ENCODE results near the gene LOXHD1.

LOXHD1 gene

GRCh38 chr18:46675112-46675511 is 18.1 kb upstream of the LOXHD1 start:
- no peak for DNase-seq

DNA sequence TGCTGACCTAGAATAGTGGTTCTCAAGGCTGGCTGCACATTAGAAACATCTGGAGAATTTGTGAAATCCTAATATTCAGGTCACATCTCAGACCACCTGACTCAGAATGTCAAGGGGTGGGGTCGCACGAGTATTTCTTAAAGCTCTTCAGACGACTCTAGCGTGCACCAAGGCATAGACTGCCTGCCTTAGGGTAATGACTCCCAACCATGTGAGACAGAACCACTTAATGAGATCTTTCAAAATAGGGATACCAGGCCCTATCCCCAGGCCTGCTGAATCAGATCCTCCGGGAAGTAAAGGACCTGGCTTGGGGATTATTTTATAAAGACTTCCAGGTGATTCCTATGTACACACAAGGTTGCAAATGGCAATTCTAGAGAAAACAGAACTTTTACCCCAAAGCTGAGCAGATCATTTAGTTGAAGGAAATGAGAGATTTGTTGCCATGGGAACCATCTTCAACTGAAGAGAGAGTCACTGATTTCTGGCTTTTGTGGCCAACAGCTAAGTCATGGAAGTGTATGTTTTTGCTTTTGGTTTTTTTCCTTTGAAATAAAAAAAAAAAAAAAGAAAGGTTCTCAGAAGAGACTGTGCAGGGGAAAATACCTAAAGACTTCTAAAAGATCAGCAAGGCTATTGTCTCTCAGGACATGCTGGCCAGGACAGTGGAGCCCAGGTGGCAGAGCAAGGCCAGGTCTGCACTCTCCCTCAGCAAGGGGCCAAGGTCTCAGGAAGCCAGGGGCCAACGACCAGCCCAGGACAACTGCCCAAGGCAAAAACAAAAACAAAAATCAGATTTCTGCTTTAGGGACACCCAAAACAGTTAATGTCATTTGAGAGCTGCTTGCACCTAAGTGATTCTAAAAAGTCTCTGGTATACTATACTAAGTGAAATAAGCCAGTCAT is 15.3 kb upstream of the LOXHD1 start:
- DNase-seq = peak in 1 of 2 donors; percentile 56

DNA sequence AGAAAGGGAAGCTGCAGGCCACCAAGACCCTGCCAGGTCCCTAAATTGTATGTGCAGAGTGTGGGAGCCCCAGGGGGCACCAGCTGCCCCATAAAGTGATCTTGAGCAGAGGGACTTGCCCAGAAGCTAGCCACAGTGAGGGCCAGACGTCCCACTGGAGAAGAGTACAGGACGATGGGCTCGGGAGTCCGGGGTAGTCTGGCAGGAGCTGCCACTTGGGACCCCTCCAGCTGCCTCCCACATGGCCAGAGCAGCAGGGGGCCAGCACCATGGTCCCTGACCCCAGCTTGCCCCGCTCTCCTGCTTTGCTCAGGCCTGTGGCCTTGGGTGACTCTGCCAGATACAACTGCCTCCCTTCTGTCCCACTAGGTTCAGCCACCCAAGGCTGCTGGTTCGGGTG is 11.7 kb upstream of the LOXHD1 start:
- no peak for DNase-seq

GRCh38 chr18:46668135-46668534 is 11.1 kb upstream of the LOXHD1 start:
- no peak for DNase-seq

- no peak for DNase-seq
Observed at GRCh38 chr18:46663539-46663938, 6.5 kb upstream of the LOXHD1 start.

GRCh38 chr18:46660957-46661749 is 4.1 kb upstream of the LOXHD1 start:
- no peak for DNase-seq

- DNase-seq = no peak
Observed at GRCh38 chr18:46659484-46659883, 2.5 kb upstream of the LOXHD1 start.

GRCh38 chr18:46656326-46657114 is 500 bp downstream of the LOXHD1 start:
- DNase-seq = no peak

GRCh38 chr18:46652372-46652771 is 4.6 kb downstream of the LOXHD1 start:
- no peak for DNase-seq

DNA sequence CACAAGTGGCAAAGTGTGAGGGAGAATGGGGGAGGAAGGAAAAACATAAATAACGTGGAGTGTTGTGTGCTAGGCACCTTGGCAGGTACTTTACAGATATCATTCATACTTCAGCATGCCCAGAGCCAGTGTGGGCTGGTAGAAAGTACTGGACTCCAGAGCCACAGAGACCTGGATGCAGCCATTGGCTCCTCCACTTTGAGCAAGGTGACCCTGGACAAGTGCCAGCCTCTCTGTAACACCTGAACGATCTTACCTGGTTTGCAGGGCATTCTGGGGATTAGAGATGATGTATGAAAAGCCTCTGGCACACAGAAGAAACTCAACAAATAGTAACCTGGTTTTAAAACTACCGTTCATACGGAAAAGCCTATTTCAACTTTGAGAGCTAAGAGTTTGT is 6.3 kb downstream of the LOXHD1 start:
- no peak for DNase-seq

GRCh38 chr18:46649071-46649862 is 7.8 kb downstream of the LOXHD1 start:
- DNase-seq = no peak

- DNase-seq = no peak
Observed at GRCh38 chr18:46646468-46646867, 10.6 kb downstream of the LOXHD1 start.

DNA sequence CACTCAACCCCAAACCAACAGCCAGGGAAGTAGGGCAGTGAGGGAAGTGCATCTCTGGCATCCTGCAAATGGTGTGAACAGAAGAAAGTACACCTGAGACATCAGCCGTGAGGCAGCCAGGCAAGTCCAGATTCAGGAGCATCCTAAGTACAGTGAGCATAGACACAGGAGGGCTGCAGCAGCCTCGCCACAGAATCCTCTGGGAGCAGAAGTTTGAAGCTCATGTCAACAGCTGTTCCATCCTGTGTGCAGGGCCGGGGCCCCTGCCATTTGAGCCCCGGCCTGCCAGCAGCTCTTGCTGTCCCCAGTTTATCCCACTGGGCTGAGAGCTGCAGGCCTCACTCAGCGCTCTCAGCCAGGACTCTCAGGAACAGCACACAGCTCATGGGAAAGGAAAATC is 14.5 kb downstream of the LOXHD1 start:
- no peak for DNase-seq

DNA sequence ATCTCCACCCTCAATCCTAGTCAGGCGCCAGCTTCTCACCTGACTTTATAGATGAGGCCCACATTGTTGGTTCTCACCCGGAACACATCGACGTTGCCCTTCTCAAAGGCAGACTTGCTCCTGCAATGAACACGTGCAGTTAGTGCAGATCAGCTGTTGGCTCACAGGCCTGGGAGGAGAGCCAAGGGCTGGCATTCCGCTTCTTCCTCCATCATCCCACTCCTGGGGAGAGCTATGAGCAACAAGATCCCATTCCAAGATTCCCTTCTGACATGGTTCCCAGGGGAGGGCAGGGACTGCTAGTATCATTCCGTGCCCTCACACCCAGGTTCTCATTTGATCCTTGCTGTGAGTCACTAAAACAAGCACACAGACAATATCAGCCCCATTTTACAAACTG is 15.1 kb downstream of the LOXHD1 start:
- DNase-seq = no peak

DNA sequence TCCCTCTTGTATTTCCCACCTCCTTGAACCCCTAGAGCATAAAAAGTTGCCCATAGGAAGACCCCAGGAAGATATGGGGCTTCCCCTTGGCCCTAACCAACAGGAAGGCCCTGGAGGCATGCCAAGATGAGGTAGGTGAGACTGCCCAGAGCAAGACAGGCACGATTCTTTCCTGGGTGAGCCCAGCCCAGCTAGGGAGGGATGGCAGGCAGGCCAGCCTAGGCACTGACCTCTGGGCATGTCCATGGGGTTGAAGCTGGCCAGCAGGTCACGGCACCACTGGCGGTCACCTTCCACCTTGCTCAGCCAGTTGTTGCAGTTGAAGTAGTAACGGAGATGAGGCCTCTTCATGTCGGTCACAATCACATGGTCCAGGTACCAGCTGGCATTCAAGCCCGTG is 17.6 kb downstream of the LOXHD1 start:
- DNase-seq = no peak

GRCh38 chr18:46636040-46636630 is 20.9 kb downstream of the LOXHD1 start:
- DNase-seq = no peak

GRCh38 chr18:46632401-46633071 is 24.5 kb downstream of the LOXHD1 start:
- no peak for DNase-seq

DNA sequence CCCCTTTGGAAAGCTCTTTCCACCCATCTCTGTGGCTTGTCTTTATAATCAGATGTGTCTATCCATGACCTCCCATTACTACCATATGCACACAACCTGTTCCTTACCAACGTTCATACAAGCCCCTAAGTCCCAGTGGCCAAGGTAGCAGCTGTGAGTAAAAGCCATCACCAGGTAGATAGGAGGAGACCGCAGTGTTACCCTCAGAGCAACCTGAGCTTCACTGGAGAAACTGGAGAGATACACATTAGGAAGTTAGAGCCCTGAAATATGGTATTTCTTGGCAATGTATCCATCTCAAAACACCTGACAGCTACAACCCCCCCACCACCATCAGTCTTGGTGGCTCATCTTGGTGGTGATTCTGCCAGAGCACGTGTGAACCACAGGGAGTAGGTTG is 26.0 kb downstream of the LOXHD1 start:
- no peak for DNase-seq

- DNase-seq = no peak
Observed at GRCh38 chr18:46630160-46630559, 26.9 kb downstream of the LOXHD1 start.

DNA sequence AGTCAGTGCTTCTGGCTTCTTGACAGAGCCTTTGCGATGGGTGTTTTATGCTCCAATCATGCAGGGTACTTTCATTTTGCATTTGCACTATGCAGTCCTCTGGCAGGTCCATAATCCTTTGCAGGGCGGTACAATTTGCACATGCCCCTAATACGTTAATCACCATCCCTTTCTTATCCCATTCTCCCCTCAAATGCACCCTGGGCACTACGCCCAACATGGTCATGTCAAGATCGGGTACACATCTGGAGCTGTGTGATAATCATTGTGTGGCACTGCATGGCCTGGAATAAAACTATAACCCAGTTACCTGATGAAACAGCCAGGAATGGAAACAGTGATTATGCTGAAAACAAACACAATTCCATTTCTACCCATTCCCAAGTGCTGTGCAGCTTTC is 27.7 kb downstream of the LOXHD1 start:
- DNase-seq = no peak

- DNase-seq = no peak
Observed at GRCh38 chr18:46628206-46628605, 28.8 kb downstream of the LOXHD1 start.

Data from CD4-positive, alpha-beta T cell treated with Interferon alpha-2 for 1 hour (primary cell).